ENCODE measurements around the gene EDA2R. TPM values are rescaled to one million over a fixed set of nuclear protein-coding genes. Genes with fewer than 3 reads are reported as not detected.

The EDA2R gene, protein sequence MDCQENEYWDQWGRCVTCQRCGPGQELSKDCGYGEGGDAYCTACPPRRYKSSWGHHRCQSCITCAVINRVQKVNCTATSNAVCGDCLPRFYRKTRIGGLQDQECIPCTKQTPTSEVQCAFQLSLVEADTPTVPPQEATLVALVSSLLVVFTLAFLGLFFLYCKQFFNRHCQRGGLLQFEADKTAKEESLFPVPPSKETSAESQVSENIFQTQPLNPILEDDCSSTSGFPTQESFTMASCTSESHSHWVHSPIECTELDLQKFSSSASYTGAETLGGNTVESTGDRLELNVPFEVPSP
- 2.9 TPM for total RNA-seq

DNA sequence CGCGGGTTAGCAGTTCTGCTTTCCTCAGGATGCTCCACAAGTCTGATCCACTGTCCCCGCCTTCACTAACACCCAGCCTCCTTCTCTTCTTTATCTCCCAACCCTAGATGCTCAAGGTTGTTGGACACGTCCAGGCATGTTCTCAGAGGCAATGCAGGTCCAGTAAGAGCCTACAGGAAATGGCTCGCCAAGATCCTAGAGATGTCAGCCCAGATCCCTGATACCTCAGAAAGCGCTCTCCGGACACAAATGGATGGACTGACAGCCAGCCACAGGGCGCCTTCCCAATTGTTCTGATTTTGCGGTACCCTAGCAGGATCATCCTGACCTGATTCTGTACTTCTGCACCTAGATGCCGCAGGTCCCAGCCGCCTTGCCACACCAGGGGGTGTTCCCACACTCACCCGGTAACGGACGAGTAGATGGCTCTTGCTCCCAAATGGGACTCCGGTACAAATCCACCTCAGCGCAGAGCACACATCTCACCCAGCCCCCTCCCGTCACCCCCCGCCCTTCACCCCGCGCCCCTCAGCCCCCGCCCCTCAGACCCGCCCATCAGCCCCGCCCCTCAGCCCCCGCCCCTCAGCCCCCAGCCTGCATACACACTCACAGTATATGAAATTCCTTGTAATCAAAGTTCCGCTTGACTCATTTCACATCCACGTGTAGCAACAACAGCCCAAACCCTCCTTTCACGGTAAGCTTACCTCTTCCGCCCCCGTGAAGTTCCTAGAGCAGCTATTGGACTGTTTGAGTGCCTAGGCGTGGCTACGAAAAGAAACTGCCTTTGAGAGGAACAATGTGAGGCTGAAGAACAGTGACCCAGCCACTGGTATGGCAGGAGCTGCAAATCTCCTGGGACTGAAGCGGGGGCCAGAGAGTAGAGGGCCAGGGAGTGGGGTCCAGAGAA lies at the start of gene EDA2R:
Gene EDA2R (minus strand): TSS at position 488 of the 910 bp plus-strand sequence. CDS start 23,058 bp downstream, outside the sequence.
- intact Hi-C loops (cut with DNase I) = no loop called here
- DNase-seq (ENCODE audit: low spot score) (no peak), ATAC-seq (peak; percentile 65)

- intact Hi-C loops (cut with DNase I) = no loop called here
- DNase-seq (ENCODE audit: low spot score) (no peak), ATAC-seq (no peak)
Measured at GRCh38 chrX:66684196-66684595, 45.3 kb upstream of the EDA2R start.

GRCh38 chrX:66680451-66680850 lies 41.6 kb upstream of the EDA2R start:
- DNase-seq (ENCODE audit: low spot score) (no peak), ATAC-seq (no peak)
- intact Hi-C loops (cut with DNase I) = no loop called here

- intact Hi-C loops (cut with DNase I) = no loop called here
- DNase-seq (ENCODE audit: low spot score) = no peak
- no peak for ATAC-seq
Measured at GRCh38 chrX:66677430-66677829, 38.6 kb upstream of the EDA2R start.

- DNase-seq (ENCODE audit: low spot score) (no peak), ATAC-seq (no peak)
- intact Hi-C loops (cut with DNase I) = no loop called here
Measured at GRCh38 chrX:66676990-66677389, 38.1 kb upstream of the EDA2R start.

DNA sequence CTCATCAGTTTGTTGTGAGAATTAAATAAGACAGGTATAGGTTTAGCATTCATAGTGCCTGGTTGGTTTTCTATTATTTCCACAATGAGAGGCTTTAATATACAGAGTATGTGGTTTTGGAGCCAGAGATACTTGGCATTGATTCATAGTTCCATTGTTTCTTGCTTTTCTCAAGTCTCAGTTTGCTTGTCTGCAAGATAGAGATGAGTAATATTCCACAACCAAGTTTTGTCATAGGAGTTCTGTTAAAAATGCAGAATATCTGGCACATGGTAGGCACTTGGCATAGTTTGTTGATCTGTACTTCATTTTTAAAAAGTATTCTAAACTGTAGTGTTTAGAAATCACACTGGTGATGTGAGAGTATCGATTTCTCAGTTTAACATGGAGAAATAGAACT lies 37.5 kb upstream of the EDA2R start:
- no peak for ATAC-seq
- intact Hi-C loops (cut with DNase I) = no loop called here
- DNase-seq (ENCODE audit: low spot score) = no peak

- ATAC-seq = no peak
Measured at GRCh38 chrX:66675541-66675940, 36.7 kb upstream of the EDA2R start.

GRCh38 chrX:66674506-66674905 lies 35.6 kb upstream of the EDA2R start:
- ATAC-seq = no peak
- intact Hi-C loops (cut with DNase I) = no loop called here

More at GRCh38 chrX:66675541-66675940, 36.7 kb upstream of the EDA2R start:
- no peak for DNase-seq (ENCODE audit: low spot score)
- intact Hi-C loops (cut with DNase I) = no loop called here

DNA sequence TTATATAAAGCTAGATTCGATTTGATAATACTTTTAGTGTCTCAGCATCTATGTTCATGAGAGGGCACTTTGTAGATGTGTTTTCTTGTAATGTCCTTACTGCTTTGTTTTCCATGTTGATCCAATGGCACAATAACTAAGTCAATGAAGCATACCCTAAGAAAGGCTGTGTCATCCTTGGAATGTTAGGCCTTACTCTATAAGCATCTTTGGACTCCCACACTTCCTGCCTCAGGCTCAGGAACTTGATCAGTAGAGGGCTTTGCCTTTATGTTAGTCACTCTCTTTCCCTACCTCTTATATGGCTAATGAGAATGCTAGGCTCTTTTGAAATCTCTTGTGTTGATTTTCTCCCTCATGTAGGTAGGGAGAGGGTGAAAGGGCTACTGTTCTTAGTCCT lies 33.2 kb upstream of the EDA2R start:
- DNase-seq (ENCODE audit: low spot score) = no peak
- no peak for ATAC-seq
- intact Hi-C loops (cut with DNase I) = no loop called here

More at GRCh38 chrX:66674506-66674905, 35.6 kb upstream of the EDA2R start:
- DNase-seq (ENCODE audit: low spot score) = no peak

DNA sequence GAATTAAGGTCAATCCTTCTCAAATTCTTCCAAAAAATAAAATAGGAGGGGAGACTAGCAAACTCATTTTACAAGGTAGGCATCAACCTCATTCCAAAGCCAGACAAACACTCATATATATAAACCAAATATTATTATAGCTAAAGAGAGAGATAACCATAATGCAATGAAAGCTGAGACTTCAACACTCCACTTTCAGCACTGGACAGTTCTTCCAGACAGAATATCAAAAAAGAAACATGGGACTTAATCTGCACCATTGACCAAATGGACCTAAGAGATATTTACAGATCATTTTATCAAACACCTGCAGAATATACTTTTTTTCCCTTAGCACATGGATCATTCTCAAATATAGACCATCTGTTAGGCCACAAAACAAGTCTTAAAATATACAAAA lies 15.5 kb upstream of the EDA2R start:
- intact Hi-C loops (cut with DNase I) = no loop called here
- no peak for ATAC-seq
- no peak for DNase-seq (ENCODE audit: low spot score)

- DNase-seq (ENCODE audit: low spot score) (no peak), ATAC-seq (no peak)
- intact Hi-C loops (cut with DNase I) = no loop called here
Measured at GRCh38 chrX:66635360-66635759, 3.5 kb downstream of the EDA2R start.

- ATAC-seq (no peak), DNase-seq (ENCODE audit: low spot score) (no peak)
- intact Hi-C loops (cut with DNase I) = no loop called here
Measured at GRCh38 chrX:66634272-66634671, 4.6 kb downstream of the EDA2R start.

DNA sequence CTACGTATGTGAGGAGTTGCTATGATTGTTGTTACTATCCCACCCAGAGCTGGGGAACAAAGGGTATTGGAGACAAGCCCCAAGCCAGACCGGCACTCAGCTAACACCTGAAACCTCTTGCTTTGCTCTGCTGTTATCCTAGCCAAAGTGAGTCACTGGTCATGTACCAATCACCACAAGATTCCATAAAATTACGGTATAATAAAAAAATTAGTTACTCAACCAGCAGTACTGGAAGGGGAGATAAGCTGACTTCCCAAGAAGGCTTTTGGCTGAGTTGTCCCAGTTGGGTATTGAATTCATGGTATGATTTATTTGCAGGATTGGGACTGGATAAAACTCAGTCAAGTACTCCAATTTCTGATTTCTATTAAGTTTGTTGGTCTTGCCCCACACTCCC lies 5.3 kb downstream of the EDA2R start:
- intact Hi-C loops (cut with DNase I) = no loop called here
- DNase-seq (ENCODE audit: low spot score) = no peak
- ATAC-seq = no peak

DNA sequence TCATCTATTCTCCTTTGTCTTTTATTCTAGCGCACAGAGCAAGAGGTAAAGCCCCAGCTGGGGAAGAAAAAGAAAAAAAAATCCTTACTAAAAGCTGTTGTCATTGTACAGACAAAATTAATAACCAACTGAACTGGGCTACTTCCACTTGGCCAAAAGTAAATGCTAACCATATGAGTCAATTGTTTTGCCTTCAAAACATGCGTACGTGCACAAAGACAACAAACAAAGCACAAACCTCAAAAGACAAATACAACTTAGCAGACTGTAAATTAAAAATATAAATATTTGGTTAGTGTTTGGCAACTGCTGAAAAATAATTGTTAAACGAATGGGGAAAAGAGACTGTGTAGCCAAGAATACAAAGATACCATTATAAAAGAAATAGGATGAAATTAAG lies 5.9 kb downstream of the EDA2R start:
- ATAC-seq (no peak), DNase-seq (ENCODE audit: low spot score) (no peak)
- intact Hi-C loops (cut with DNase I) = no loop called here

- no peak for ATAC-seq
- DNase-seq (ENCODE audit: low spot score) = no peak
- intact Hi-C loops (cut with DNase I) = no loop called here
Measured at GRCh38 chrX:66632473-66632872, 6.4 kb downstream of the EDA2R start.

DNA sequence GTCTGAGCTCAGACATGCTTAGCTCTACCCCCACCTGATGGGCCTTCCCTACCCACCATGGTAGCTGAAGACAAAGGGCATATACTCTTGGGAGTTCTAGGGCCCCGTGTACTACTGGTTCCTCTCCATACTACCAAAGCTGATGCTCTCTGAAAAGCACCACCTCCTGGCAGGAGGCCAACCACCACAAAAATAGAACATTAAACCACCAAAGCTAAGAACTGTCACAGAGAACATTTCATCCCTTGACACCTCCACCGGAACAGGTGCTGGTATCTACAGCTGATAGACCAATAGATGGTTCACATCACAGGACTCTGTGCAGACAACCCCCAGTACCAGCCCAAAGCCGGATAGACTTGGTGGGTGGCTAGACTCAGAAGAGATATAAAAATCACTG lies 13.4 kb downstream of the EDA2R start:
- intact Hi-C loops (cut with DNase I) = no loop called here
- DNase-seq (ENCODE audit: low spot score) (no peak), ATAC-seq (no peak)

GRCh38 chrX:66622209-66622608 lies 16.7 kb downstream of the EDA2R start:
- ATAC-seq (no peak), DNase-seq (ENCODE audit: low spot score) (no peak)
- intact Hi-C loops (cut with DNase I) = no loop called here

DNA sequence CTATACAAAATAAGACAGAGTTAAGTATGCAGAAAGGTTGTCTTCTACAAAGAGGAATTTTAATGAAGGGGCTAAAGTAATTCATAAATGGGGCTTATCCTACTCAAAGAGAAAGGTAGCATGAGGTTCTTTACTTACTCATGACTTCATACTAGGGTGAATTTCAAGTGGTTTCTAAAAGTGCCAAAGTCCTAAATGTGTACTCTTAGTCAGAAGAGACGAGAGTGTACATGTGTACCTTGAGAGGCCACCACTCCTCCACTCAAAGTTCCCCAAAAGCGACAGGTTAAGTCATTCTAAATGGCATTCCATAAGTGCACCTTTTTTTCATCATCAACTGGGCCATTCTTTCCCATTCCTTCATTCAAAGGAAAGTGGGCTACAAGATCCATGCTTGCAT lies 21.9 kb downstream of the EDA2R start:
- intact Hi-C loops (cut with DNase I) = no loop called here
- no peak for DNase-seq (ENCODE audit: low spot score)
- ATAC-seq = no peak

GRCh38 chrX:66602381-66602938 lies 36.4 kb downstream of the EDA2R start:
- intact Hi-C loops (cut with DNase I) = no loop called here
- DNase-seq (ENCODE audit: low spot score) (no peak), ATAC-seq (no peak)

DNA sequence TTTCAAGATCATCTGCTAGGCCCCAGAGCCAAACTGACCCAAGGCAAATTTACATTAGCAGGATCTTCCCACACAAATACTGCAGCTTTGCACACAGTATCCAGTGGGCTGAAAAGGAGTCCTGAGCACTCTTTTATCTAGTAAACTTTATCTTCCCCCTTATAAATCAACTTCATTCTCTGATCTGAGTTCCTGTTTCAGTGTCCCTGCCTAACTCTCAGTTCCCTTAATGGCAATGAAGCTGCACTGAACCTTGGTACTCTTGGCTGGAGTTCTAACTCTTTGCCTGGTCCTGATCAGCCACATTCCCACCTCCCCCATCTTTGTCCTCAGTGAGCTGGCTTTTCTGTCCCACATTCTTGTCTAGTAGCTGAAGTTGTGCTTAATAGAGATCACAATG lies 37.4 kb downstream of the EDA2R start:
- DNase-seq (ENCODE audit: low spot score) (no peak), ATAC-seq (no peak)
- intact Hi-C loops (cut with DNase I) = no loop called here
